NCI-H1417 (cell line): ENCODE data around the gene SLC12A7.
"Not testable (repeated sequence)": the region's sequence is repeated elsewhere in the genome, so short reads cannot be mapped to it uniquely, and the experiment has no call there.

Experiments
- DNase-seq, 3 experiments: peaks; one replicate each; lab custom pipeline; 2025; lab: John Stamatoyannopoulos, UW

Gene SLC12A7

GRCh38 chr5:1097381-1097987, 14.4 kb downstream of the SLC12A7 start:
- no peak for DNase-seq

- no peak for DNase-seq
Observed at GRCh38 chr5:1096838-1097237, 15.0 kb downstream of the SLC12A7 start.

- DNase-seq: no peak
Observed at GRCh38 chr5:1095990-1096363, 15.9 kb downstream of the SLC12A7 start.

- DNase-seq: no peak
Observed at GRCh38 chr5:1095302-1095989, 16.4 kb downstream of the SLC12A7 start.

GRCh38 chr5:1094670-1095190, 17.1 kb downstream of the SLC12A7 start:
- DNase-seq: no peak

GRCh38 chr5:1093361-1093760, 18.5 kb downstream of the SLC12A7 start:
- DNase-seq: no peak

GRCh38 chr5:1092122-1092521, 19.7 kb downstream of the SLC12A7 start:
- no peak for DNase-seq

GRCh38 chr5:1091632-1092031, 20.2 kb downstream of the SLC12A7 start:
- DNase-seq: no peak

GRCh38 chr5:1090538-1090937, 21.3 kb downstream of the SLC12A7 start:
- no peak for DNase-seq

- DNase-seq: no peak
Observed at GRCh38 chr5:1089621-1090040, 22.2 kb downstream of the SLC12A7 start.

- DNase-seq: no peak
Observed at GRCh38 chr5:1089146-1089545, 22.7 kb downstream of the SLC12A7 start.

- DNase-seq: no peak
Observed at GRCh38 chr5:1088726-1089125, 23.1 kb downstream of the SLC12A7 start.

GRCh38 chr5:1088031-1088430, 23.8 kb downstream of the SLC12A7 start:
- no peak for DNase-seq

GRCh38 chr5:1087428-1087827, 24.4 kb downstream of the SLC12A7 start:
- DNase-seq: no peak

GRCh38 chr5:1086871-1087270, 25.0 kb downstream of the SLC12A7 start:
- DNase-seq: no peak

GRCh38 chr5:1086137-1086536, 25.7 kb downstream of the SLC12A7 start:
- no peak for DNase-seq

GRCh38 chr5:1085391-1085790, 26.5 kb downstream of the SLC12A7 start:
- no peak for DNase-seq

- DNase-seq: no peak
Observed at GRCh38 chr5:1083823-1084605, 27.8 kb downstream of the SLC12A7 start.

GRCh38 chr5:1083026-1083425, 28.8 kb downstream of the SLC12A7 start:
- DNase-seq: not testable (repeated sequence)

GRCh38 chr5:1081519-1081918, 30.3 kb downstream of the SLC12A7 start:
- DNase-seq: no peak

GRCh38 chr5:1080432-1080831, 31.4 kb downstream of the SLC12A7 start:
- DNase-seq: no peak

GRCh38 chr5:1079961-1080360, 31.9 kb downstream of the SLC12A7 start:
- DNase-seq: no peak

GRCh38 chr5:1079486-1079885, 32.4 kb downstream of the SLC12A7 start:
- no peak for DNase-seq
